GM21529 (cell line): ENCODE measurements around the gene CLSTN2.

Experiments
- ATAC-seq: cut with Tn5 transposase; IDR thresholded peaks from one replicate; pipeline ENCODE4 v1.9.1; 2021; ENCODE audit not compliant: unreplicated experiment

CLSTN2 gene

DNA sequence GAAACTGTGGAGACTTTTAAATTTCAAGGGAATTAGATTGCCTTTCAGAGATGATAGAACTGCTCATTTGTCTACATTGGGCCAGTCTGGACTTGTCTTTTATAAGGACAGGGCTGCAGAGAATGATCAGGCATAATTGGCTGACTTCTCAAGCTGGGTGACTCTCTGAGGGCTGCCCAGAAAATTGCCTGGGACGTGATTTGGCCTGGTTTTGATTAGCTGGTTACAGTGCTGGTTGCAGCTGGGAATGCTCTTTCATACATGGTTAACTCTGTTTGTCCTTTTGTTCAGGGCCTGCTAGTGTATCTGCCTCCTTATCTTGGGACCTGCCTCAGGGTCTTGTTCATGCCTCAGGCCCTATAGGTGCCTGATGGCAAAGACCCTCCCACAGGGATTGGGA, 245.6 kb downstream of the CLSTN2 start:
- ATAC-seq: no peak

DNA sequence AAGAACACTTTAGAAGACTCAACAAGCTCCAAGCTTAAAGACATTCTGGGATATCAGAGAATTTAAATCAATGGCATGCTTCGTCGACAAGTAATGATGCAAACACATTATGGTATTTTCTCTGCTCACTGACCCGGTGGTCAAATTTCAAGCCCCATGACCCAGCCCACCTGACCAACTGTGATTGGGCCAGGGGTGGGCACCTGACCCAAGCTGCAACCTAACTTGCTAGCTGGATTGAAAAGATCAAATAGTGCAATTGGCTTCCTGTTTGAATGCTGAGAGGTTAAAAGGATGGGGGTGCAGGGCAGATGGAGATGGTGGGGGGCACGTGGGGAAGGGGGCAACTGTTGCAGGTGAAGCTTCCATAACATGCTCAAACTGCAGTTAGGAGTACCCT, 250.4 kb downstream of the CLSTN2 start:
- ATAC-seq: no peak

DNA sequence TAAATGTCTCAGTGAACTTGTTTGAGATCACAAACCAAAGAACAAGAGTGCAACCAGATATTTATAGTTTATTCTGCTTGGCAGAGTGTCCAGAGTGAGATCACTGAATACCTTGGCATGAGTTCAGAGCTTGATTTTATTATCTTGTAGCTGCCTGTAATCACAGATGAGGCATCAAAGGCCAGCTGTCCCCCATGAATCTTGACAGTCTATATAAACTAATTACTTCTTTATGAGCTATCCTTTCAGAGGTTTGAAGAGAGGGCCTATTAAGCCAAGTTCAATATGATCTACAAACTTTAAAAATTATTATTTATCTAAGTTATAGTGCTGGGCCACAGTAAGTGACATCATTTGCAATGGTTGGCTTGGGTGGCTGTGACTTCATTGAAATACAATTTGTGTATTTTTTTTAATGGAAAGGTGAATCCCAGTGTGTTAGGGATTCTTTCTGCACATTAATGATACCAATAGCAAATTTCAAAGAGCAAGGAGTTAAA, 251.5 kb downstream of the CLSTN2 start:
- no peak for ATAC-seq

DNA sequence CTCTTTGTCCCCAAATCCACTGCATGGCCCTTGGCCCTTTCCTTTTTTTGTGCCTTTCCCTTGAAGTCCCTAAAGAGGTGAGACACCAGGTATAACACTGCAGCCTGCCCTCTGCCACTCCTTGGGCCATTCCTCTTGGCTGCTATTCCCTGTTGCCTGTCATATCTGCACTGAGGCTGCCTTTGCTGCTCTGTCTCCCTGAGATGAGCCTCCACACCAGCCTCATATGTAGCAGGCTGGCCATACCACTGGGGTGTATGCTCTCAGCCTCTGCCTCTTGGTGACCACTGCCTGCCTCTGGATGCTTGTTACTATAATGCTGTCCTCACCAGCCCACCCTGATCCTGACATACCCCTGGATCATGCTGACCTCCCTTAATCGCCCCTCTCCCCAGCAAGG, 252.0 kb downstream of the CLSTN2 start:
- no peak for ATAC-seq

DNA sequence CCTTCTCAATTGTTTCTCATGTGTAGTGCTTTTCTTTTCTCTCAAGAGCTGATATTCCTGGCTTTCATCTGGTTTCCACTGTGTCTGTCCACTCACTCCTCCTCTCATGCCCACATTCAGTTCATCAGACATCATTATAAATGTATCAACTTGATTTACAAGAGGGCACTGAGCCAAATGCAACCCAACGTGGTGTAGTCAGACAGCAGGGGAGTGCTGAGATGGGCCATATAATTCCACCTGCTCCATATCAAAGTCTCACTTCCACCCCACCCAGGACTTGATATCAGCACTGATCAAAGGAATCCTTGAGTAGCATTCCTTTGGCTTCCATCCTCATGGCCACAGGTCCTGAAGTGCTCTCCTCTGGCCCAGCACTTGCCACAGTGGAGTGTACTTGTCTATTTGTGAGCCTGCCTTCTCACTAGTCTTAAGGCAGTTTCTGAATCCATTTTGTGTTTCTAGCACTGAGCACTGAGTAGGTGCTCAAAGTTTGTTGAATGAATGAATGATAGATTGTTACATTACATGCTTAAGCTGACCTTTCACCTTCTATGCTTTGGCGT, 252.8 kb downstream of the CLSTN2 start:
- ATAC-seq: no peak

DNA sequence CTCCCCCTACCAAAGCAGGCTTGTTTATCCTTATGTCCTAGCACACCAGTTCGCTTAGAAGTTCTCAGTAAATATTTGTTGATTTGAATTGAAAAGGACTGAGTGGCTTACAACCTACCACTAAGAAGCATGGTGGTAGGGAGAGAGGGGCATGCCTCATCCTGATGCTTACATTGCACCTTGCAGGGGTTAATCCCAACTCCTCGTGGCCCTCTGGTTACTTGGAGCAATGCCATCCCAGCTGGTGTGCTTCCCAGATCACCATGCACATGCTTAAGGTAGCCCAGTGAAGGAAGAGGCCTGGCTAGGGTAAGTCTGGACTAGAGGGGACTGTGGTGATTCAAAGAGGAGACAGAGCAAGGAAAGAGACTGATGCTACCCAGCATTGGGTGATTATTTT, 253.3 kb downstream of the CLSTN2 start:
- ATAC-seq: no peak

DNA sequence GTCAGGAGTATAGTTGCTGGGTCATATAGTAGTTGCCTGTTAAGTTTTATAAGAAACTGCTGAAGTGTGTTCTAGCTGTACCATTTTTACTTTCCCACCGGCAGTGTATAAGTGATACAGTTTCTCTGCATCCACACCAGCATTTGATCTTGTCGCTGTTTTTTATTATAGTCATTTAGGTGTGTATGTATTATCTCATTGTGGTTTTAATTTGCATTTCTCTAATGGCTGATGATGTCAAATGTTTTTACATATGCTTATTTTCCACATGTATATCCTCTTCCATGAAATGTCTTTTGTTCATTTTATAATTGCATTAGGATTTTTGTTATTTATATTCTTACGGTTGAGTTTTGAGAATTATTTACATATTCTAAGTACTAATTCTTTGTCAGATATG, 254.3 kb downstream of the CLSTN2 start:
- ATAC-seq: no peak

DNA sequence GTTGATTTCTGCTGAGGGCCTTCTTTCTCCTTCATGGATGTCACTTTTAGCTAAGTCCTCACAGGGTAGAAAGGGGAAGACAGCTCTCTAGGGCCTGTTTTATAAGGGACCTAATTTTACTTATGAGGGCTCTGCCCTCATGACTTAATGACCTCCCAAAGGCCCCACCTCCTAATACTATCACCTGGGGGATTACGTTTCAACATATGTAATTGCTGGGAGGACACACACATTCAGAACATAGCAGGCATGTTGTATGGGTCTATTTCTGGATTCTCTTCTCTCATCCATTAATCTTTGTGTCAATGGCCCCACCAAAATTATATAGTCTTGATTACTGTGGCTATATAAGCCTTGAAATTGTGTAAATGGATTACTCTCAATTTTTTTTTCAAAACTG, 255.0 kb downstream of the CLSTN2 start:
- ATAC-seq: no peak

DNA sequence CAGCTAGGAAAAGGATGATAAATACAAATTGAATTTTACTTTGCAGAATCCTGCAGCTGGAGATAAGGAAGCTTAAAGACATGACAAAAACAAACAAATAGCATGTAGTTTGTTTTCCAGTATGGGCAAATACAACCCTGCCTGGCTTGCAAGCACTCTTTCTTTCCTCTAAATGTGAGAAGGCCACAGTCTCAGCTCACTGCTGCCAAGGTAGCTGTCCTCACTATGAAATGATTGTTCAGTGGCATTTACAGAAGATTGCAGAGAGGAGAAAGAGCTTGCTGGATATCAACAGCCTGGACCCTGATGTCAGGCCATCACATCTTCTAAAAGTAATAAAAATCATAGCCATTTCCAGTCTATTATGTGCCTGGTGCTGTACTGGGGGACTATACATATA, 262.0 kb downstream of the CLSTN2 start:
- ATAC-seq: no peak

DNA sequence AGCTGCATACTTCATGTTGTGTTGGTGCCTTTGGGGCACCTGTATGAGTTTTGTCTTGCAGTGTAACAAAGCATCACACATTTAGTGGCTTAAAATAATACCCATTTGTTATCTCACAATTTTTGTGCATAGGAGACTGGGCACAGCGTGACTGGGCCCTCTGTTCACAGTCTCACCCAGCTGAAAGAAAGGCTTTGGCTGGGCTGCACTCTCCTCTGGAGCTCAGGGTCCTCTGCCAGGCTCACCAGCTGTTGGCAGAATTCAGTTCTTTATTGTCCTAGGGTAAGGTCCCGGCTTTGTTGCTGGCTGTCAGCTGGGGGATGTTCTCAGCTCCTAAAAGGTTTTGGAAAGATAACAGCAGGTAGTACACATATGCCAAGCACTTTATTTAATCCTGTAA, 263.3 kb downstream of the CLSTN2 start:
- no peak for ATAC-seq

DNA sequence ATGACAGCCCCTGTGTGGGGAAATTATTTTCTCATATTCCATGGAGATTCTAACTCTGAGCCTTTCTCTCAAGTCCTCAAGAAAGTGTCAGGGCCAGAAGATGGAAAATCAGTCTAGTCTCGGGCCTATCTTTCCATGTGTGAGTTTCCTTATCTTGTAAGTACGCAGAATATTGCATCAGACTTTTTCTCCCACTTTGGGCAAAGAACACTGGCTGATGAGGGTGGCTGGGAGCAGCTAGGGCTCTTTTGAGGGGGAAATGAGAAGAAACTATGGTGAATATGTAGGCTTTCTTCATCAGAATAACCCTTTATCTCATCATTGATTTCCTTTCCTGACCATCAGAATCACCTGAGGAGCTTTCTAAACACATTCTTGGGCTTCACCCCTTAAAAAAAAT, 264.0 kb downstream of the CLSTN2 start:
- ATAC-seq: no peak

DNA sequence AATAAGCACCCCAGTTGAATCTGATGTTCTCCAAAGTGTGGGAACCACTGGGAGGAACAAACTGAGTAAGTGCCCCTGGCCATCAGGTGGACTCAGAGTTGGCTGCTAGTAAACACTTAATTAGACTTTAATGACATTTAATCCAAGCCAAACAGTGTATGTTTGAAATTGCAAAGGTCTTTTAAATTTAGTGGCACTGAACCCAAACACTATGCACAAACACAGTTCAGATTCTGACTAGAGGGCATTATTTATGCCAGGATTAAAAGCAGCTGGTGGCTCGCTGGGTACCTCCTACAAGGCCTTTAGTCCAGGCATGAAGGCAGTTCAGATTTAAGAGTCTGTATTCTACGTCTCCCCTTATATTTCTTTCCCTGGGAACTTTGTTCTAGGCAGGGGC, 264.8 kb downstream of the CLSTN2 start:
- no peak for ATAC-seq

DNA sequence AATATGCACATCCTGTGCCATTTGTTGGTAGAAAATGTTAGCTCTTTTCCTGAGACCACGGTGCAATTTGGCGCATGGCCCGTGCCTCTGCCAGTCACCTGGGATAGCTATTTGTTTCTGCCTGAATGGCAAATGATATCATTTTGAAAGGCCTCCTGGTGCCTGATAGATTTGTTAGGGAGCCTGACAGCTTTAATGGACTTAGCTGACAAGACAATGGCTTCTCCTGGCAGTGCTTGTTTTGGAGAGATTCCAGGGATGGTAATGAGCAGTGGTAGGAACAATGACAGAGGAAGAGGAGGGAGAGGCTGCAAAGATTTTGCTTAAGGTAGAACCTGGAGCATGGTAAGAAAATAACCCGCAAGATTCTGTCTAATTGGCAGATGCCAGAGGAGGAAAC, 268.5 kb downstream of the CLSTN2 start:
- ATAC-seq: no peak

DNA sequence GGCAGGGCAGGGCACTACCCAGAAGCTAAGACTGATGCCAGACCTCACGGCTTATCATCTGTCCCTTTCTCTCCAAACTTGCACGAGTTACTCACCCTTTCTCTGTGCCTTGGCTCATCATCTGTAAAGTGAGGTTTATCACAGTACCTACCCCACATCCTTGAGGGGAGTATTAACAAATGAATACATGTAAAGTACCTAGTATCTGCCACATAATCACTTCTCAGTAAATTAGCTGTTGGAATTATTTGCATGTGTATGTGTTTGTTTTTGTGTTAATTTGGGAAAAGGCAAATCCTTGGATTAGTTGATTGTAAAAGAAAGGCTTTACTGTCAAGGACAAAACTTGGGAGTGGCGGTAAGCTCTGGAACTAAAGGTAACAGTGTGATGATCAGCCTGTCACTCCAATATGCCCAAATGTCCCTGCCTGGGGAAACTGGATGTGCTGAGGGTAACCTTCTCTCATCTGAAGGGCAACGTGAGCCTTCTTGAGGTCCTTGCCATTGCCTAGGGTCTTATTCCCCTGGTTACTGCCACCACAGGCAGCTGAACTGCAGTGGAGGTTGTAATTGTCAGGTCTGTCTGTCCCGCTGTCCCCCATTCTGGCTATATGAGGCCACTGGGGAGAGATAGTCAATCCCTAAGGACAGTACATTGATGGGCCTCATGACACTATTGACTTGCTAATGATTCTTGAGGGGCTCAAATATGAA, 269.4 kb downstream of the CLSTN2 start:
- no peak for ATAC-seq

DNA sequence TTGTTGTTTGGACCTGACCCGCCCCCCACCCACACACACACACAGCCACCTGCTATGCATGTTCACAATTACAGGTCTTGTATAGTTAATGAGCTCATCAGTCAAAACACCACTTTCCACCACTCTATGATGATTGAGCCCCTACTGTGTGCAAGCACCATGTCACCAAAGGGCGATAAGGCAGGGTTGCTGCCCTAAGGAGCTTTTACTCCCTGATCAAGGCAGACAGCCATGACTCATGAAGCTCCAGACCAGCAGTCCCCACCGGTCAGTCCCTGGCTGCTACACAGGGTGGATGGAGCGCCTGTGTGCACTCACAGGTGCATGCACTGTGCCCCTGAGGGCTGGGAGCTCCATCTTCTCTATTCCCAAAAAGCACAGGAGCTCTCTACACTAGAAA, 270.6 kb downstream of the CLSTN2 start:
- ATAC-seq: no peak

DNA sequence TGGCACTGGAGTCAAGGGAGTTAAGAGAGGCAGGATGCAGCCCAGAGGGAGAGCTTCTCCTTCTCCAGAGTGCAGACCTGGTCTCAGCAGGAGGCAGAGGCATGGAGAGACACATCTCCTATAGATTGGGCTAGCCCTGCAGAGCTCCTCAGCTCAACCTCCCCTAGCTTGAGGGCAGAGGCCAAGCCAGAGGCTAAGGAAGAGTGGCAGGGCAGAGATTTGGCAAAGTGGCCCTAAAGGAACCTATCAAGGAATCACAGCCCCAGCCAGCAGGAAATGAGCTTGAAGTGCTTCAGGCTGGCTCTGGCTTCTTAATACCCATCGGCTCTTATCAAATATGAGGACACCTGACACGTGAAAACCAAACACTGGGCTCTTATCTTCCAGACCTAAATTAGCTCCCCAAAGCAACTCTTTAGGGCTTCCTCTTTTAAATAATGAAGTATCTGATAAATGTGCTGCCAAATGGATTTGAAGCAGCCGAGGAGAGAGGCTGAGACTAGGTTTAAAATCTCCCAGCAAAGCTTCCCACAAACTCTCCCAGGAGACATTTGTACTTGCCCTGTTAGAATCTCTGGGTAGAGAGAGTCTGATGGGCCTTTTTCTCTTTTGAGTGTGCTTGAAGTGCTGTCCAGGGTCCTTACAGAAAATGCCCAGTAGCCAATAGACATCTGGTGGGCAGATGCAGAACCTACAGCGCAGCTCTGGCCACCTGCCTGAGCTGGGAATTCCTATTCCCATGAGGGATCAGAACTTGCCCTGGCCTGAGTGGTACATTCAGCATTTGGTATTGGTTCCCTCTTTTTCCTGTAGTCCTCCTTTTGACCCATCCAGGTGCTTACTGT, 271.4 kb downstream of the CLSTN2 start:
- ATAC-seq: no peak

DNA sequence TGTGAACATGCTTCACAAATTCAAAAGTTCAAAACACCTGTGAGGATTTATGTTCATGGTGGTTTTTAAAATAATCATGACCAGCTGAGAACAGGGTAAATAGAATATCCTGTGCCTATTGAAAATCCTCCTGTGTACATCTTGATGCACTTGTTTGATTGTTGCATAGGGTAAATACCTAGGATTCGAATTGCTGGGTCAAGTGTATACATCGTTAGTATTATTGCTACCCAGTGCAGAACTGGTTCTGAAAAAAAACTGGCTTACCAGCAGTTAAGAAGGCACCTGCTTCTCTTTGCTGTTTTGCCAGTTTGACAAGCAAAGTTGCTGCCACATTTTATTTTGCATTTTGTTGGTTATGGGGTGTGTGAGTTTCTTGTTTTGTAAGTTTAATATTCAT, 272.6 kb downstream of the CLSTN2 start:
- no peak for ATAC-seq

DNA sequence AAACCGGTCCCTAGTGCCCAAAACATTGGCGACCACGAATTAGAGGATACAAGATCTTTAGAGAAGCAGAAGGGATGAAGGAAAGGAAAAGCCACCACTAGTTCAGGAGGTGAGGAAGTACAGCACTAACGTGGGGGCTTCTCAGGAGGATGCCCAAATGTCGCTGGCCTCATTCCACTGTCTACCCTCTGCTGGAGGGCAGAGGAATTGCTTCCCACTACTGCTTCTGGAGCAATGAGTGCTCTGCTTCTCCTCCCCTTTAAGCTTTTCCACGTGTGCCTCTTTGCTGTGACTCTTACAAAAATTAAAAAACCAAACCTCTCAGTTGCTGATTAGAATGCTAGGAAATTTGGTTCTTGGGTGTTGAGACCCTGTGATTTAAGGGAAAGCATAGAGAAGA, 281.3 kb downstream of the CLSTN2 start:
- ATAC-seq: no peak

DNA sequence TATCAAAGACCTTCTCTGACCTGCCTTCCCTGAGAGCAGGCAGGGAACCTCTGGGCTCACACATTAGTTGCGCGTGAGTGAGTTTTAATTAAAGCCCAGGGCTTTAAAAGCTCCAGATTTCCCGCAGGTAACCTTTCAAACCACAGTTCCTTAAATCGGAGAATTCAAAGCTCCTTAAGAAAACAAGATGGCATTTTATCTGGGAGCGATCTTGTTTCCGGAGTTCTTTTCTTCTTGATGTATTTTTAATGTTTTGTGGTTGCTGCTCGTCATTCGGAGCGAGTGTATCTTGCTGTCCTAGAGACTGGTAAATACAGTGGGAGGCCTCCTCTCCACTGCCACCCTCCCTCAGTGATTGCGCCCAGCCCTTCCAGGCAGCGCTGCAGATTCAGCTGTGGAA, 284.3 kb downstream of the CLSTN2 start:
- ATAC-seq: no peak

DNA sequence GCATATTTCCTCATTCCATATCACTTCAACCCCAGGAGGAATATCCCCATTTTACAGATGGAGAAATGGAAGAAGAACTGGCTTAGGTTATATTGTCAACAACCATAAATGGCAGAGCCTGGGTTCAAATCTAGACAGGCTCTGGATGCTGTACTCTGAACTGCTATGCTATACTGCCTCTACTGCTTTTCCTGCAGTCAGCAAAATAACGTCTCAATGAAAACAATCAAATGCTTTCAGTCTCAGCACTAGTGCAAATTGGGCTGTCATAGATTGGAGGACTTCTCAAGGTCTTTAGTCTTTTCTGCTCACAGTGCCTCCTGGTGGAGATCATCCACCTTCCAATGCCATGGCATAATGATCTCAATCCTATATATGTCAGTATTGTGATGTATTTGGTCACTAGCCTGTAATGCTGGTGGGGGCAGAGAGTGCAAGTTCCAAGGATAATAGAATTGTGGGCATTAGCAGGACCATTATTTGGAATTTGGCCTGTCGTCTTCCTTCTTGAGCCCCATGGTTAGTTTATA, 285.0 kb downstream of the CLSTN2 start:
- no peak for ATAC-seq

DNA sequence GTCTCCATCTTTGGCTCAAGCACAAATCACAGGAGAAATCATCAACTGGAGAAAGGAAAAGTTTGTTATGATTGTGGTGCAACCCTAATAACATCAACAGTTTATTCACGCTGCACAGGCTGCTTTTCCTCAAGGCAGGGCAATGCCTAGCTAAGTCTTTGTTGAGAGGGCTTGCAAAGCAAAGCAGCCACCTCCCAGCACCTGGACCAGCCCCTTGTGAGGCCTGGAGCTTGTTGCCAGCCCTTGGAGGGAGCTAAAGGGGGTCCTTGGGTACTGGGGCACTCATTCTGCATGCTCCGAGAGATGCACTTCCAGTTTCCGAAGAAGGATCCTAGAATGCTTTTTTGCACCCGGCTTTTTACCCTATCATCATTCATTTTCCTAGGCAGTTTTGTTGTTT, 288.2 kb downstream of the CLSTN2 start:
- ATAC-seq: no peak

DNA sequence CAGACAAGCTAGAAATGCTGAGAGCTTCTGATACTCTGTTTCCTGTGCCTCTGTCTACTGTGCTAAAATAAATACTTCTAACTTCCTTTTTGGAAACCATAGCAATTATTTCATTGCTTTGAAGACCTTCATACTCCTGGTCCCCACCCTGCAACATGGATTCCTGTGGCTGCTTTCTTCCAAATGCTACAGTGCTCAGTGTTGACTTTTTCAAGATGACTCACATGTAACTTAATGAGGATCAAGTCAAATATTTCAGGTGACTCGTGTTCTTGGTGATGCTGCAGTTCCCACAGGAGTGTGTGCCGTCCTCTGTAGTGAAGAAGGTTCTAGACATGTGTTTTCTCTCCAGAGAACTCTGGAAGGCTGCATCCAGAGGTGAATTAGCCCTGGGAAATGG, 288.6 kb downstream of the CLSTN2 start:
- no peak for ATAC-seq
